Measurements from ENCODE around the gene DMGDH. TPM values are rescaled to one million over a fixed set of nuclear protein-coding genes. Genes with fewer than 3 reads are reported as not detected.

DMGDH gene
- total RNA-seq, 1 donor from 2014 or later = not detected

DNA sequence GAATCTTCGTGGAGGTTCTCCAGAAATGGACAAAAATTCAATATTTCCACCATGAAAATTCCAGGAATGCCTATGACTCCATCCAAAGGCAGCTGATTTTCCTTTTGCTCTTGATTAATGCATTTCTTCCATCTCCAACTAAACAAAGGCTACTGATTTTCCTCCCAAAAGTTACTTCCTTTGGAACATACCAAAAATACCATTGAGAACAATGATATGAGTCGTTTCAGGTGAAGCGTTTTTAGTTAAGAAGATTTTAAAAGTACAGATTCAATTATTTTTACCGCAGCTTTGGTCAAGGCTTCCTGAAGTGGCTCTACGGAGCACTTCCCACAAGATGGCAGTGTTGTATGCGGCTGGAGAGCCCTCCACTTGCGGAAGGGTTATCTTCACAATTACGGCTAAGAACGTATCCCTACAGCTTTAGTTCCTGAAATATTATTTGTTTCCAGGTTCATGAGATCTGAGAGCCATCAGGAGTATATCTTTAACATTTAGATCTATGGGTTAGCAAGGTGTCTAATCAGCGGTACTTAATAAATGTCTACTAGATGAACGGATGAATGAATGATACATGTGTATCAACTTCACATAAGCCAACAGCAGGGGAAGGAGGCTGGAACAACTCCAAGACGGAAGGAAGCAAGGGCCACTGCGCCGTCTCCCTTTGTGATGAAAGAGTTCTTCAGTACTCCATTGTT lies 48.5 kb downstream of the DMGDH start:
- intact Hi-C loops (cut with micrococcal nuclease) = loop anchor here (1.0 to 5.0 kb wide), 3 partner anchors 39 to 112 kb away; partner anchors contain the start of gene BHMT

DNA sequence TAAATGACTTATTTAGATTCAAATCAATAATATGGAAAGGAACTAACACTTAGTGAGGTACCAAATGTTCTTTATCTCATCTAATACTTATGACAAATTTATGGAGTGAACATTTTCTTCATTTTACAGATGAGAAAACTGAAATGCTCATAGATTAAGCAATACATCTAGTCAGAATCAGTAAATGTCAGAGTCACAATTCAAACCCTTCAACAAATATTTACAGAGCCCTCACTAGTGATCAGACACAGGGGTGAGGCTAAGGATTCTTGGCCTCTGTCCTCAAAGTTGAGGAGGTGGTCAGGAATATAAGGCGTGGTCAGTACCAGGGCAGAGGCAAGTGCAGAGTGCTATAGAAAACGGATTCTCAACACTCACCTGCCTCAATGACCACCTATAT lies 54.8 kb downstream of the DMGDH start:
- intact Hi-C loops (cut with micrococcal nuclease) = no loop called here

DNA sequence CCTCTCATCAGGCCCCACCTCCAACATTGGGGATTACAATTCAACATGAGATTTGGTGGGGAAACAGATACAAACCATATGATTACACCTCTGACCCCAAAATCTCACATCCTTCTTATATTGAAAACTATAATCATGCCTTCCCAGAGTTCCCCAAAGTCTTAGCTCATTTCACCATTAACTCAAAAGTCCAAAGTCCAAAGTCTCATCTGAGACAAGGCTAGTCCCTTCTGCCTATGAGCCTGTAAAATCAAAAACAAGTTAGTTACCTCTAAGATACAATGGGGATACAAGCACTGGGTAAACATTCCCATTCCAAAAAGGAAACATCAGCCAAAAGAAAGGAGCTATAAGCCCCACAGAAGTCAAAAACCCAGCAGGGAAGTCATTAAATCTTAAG lies 57.6 kb downstream of the DMGDH start:
- intact Hi-C loops (cut with micrococcal nuclease) = no loop called here

- intact Hi-C loops (cut with micrococcal nuclease) = no loop called here
Observed at GRCh38 chr5:79011219-79011836, 58.1 kb downstream of the DMGDH start.

DNA sequence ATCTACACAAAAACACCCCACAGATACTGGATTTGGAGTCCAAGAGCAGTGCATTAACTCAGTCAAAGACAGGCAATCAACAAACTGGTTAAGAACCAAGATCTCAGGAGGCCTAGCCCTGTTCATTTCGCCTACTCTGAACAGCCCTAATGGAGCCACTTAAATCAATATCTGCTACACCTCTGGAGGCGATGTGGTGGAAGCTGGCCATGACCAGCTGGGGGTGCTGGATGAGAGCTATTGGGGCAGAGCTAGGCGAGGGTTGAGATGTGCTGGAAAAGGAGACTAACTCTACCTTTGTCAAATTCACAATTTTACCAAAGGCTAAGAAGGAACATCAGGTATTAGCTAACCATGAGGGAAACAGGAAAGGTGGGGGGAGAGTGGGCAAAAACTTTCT lies 61.1 kb downstream of the DMGDH start:
- intact Hi-C loops (cut with micrococcal nuclease) = no loop called here

GRCh38 chr5:79007872-79008271 lies 61.6 kb downstream of the DMGDH start:
- intact Hi-C loops (cut with micrococcal nuclease) = no loop called here

GRCh38 chr5:79005936-79006631 lies 63.4 kb downstream of the DMGDH start:
- intact Hi-C loops (cut with micrococcal nuclease) = no loop called here

- intact Hi-C loops (cut with micrococcal nuclease) = no loop called here
Observed at GRCh38 chr5:79005151-79005550, 64.3 kb downstream of the DMGDH start.

- intact Hi-C loops (cut with micrococcal nuclease) = no loop called here
Observed at GRCh38 chr5:79002374-79002773, 67.1 kb downstream of the DMGDH start.

DNA sequence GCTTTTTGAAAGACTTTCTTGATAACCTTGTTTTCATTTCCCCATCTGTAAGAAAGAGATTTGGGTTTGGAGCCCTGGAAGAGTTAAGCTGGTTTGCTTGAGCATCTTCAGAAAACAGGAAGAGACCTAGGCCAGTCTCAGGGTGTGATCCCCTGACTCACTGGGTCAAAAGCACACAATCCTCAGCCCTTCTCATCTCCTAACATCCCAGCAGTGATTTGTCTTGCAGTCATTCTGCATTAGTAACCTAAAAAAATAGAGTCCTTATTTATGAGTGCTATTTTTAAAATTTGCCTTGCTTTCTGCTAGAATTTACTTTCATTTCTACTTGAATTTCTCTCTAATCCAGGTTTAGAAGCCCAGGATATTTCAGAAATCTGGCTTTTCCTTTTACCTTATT lies 68.0 kb downstream of the DMGDH start:
- intact Hi-C loops (cut with micrococcal nuclease) = no loop called here

DNA sequence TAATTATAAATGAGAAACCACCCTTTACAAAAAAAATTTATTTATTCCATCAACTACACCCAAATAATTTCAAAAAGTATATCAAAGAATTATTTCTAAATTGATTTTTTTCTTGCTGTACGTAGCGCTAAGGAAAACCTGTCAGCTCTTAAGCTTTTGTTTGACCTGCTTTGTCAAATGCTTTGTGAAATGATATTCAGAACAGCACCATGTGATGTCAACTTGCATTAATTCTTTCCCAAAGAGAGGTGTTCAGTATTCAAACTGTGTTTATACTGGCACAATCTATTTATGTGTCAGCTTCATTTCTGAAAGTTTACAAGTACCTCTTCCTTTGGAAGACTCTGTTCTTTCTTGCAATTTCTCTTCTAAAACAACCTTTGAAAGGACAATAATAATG lies 72.4 kb downstream of the DMGDH start:
- intact Hi-C loops (cut with micrococcal nuclease) = no loop called here

GRCh38 chr5:78995521-78996007 lies 73.9 kb downstream of the DMGDH start:
- intact Hi-C loops (cut with micrococcal nuclease) = no loop called here

GRCh38 chr5:78993165-78993564 lies 76.3 kb downstream of the DMGDH start:
- intact Hi-C loops (cut with micrococcal nuclease) = no loop called here

DNA sequence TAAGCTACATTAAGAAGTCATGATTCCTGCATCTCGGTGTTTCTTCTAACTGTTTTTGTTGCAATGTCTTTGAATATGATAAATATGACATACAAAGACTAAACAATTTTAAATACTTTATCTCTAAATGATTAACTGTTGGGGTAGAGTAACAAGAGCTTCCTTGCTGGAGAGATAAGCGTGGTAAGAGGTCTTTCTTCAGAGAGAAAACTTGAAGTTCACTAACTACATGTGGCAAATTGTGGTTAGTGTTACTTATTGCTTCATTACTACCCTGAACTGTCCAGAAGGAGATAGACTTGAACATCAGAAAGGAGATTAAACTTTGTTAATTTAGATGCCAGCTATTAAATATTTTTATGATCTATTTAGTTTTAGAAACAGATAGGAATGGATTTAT lies 77.3 kb downstream of the DMGDH start:
- intact Hi-C loops (cut with micrococcal nuclease) = no loop called here

DNA sequence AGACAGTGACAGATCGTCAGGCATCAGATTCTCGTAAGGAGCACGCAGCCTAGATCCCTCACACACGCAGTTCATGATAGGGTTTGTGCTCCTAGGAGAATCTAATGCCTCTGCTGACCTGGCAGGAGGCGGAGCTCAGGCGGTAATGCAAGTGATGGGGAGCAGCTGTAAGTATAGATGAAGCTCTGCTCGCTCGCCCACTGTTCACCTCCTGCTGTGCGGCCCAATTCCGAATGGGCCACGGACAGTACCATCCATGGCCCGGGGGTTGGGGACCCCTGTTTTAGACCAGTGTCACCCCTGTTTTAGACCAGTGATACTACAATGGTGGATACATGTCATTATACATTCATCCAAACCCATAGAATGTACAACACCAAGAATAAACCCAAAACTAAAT lies 80.4 kb downstream of the DMGDH start:
- intact Hi-C loops (cut with micrococcal nuclease) = loop anchor here (10.0 kb wide), 5 partner anchors 624 to 1416 kb away; partner anchors contain the start of genes AP3B1, SCAMP1, SERINC5 and TENT2

DNA sequence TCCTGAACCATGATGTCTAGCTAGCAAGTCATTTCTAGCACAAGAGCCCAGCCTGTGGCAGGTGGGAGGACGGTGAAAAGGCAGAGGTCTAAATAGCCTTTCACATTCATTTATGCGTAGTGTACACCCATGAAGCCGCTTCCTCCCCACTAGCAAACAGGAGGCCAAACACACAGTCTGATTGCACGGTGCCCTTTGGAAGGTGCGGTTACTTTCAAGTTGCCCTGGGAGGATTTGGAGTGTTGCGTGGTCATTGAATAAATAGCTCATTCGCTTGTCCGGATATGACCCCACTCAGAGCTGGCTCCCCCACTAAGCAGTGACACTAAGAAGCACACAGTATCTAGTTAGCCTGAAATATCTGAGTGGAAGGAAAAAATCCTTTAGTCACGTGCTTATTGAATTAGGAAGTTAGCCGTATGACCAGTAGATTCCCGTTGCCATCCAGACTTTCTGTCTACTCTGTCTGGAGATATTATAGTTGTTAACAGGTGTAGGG lies 83.7 kb downstream of the DMGDH start:
- intact Hi-C loops (cut with micrococcal nuclease) = loop anchor here (1.0 to 10.0 kb wide), 6 partner anchors 251 to 1419 kb away; partner anchors contain the start of genes AP3B1, JMY, SCAMP1 and SERINC5

DNA sequence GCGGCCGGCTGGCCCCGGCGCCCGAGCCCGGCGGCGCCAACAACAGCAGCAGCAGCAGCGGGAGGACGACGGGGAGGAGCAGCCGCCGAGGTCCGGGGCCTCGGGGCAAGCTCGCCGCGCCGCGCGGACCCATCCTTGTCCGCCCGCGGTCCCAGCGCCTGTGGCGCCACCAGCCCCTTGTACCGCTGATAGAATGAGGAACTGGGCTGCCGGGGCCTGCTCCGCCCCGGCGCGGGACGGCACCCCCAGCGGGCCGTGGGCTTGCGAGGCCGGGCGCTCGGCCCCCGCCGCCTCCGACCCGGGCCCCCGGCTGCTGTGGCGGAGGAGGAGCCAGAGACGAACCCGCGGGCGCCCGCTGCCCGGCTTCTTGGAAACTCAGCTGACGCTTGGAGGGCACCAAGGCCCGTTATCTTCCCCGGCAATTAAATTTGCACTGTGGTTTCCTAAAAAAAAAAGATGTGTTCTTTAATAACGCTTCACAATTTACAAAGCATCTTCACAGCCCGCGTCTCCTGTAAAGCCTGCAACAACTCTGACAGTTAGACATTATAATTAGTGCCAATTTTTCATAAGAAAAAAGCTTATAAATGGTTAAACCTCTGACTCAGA lies 84.3 kb downstream of the DMGDH start, which contains the start of gene ARSB:
ARSB (minus strand) TSS at position 195 of the 609 bp plus-strand sequence; CDS start at position 133, 62 bp downstream.
- intact Hi-C loops (cut with micrococcal nuclease) = loop anchor here (1.0 to 10.0 kb wide), 6 partner anchors 251 to 1420 kb away; partner anchors contain the start of genes AP3B1, JMY, SCAMP1 and SERINC5

DNA sequence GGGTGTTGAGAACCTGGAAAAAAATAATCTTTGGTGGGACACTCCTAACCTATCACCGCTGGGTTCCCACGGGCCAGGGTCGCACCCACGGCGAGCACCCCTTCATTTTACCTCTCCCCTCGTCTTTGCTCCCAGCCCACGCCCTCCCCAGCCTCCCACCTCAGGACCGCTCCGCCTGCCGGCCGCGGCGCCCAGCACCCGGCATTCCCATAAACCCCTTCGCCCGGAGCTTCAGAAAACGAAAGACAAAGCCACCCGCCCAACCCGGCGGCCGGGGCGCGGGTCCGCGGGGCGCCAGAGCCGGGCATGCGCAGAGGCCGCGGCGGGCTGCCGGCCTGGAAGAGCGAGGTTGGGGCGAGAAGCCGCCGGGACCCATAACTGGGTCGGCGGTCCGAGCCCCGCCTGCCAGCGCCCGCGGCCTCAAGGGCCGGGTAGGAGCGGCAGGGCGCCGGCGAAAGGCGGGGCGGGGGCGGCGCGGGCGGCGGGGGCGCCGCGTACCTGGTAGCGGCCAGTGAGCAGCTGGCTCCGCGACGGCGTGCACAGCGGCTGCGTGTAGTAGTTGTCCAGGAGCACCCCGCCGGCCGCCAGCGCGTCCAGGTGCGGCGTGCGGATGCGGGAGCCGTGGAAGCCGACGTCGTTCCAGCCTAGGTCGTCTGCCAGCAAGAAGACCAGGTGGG lies 84.9 kb downstream of the DMGDH start:
- intact Hi-C loops (cut with micrococcal nuclease) = loop anchor here (1.0 to 10.0 kb wide), 8 partner anchors 38 to 1420 kb away; partner anchors contain the start of genes AP3B1, HOMER1, JMY and SCAMP1

DNA sequence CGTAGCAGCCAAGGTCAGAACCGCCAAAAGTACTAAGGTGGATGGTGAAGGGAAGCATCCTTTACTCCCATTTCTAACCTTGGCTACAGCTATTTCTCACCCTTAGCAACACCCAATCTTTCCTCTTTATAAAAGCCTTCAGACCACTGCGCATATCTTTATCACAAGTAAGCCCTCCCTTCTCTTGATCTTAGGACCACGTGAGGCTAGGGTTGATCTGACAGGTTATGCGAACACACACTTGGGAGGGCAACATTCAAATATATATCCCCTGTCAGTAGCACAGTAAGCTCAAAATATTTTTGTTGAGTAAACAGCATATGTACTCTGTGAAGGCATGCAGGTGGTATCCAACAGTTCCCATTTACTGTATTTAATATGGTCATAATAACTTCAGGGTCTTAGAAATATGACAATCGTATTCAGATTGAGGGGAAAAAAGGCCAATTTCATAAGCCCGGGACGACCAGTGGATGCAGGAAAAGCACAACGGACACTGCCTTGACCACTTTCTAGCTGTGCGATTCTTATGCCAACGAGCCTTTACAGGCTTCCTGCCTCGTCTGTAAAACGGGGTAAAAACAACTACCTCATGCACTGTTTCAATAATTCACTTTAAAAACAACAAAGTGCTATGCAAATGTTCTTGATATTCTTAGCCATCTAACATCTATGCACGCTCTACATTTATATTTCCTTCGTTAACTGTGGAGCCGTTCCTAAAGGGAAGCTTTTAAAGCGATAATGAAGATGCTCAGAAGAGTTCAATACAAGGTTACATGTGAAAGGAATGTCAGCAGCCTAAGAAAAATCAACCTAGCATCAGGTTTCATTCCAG lies 85.7 kb downstream of the DMGDH start:
- intact Hi-C loops (cut with micrococcal nuclease) = loop anchor here (1.0 to 10.0 kb wide), 8 partner anchors 38 to 1671 kb away; partner anchors contain the start of genes AP3B1, DHFR, HOMER1 and MSH3

Measured in T-helper 2 cell treated with Interferon-gamma antibody and Interleukin-4, amounts not matched to agents 100 ng/mL and 5 ng/mL, for 36 hours (primary cell).